ENCODE data around the gene SSTR3.
"Not testable (repeated sequence)": the region's sequence is repeated elsewhere in the genome, so short reads cannot be mapped to it uniquely, and the experiment has no call there.

The SSTR3 gene

DNA sequence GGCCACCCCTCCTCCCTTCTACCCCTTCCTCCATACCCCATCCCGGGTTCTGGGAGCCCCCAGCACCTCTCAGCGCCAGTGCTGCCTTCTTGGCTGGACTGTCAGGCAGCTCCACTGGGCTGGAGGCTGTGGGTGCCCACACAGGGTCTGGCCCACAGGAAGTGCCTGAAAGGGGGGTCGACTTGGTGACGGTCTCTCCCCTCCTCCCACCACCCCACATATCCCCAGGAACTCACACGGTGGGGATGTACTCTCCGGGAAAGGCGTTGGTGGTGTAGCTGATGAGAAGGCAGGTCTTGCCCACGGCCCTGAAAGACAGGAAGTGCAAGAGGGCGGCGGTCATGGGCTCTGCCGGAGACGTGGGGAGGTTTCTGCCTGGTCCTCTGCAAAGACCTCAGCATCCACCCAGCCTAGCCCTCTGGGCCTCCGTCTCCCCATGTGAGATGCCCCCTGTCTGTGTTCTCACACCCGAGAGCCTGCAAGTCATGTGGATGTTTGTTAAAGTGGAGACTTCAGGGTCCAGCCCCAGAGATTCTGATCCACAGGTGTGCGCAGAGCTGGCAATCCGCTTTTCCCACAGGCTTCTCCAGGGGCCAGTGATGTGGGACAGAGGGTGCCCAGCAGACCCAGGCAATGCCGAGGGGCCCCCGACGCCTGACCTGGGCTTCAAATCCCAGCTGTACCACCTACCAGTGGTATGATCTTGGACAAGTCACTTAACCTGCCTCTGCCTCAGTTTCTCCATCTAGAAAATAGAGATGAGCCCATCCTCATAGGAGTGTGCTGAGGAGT is 29.3 kb upstream of the SSTR3 start:
- peak; percentile 73 for DNase-seq

DNA sequence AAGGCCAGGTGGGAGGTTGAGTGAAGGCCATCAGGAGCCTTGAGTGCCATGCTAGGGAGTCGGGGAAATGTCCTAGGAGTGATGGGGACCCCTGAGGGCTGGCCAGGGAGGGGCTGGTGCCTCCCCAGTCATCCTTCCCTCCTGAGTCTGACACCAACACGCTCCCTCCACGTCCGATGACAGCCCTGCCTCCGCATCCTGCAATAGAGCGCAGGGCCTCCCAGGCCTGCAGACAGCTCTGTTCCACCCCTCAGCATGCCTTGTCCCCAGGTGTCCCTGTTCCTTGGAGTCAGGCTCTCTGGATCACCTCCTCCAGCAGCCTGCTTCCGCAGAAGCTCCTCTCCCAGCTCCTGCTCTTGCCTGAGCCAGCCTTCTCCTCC is 28.7 kb upstream of the SSTR3 start:
- DNase-seq: peak; percentile 45

DNA sequence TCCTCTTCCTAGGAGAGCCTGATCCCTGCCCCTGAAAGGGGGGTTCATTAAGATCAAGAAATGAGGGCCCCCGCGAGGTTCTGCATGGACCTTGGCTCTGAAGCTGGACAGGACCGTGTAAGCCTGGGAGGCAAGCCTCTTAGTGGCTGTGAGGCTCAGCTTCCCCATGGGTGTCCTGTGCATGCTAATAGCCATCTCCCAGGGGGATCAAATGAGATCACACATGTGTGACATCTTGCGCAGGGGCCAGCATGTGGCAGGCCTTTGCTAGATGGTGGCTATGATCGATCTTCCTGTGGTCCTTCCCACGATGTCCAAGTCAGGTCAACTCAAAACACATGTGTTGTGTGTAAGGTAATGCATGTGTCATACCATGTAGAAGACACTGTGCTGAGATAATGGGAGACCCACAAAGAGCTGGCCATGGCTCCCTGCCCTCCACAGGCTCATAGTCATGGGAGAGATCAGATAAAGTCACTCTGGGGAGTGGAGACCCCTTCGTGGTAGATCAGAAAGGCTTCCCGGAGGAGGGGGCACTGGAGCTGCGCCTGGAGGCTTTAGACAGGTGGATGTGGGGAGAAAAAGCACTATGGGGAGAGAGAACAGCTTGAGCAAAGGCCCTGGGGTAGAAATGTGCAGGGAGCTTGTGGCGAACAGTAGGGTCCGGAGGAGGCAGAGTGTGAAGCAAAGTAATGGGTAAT is 28.1 kb upstream of the SSTR3 start:
- peak; percentile 18 for DNase-seq

DNA sequence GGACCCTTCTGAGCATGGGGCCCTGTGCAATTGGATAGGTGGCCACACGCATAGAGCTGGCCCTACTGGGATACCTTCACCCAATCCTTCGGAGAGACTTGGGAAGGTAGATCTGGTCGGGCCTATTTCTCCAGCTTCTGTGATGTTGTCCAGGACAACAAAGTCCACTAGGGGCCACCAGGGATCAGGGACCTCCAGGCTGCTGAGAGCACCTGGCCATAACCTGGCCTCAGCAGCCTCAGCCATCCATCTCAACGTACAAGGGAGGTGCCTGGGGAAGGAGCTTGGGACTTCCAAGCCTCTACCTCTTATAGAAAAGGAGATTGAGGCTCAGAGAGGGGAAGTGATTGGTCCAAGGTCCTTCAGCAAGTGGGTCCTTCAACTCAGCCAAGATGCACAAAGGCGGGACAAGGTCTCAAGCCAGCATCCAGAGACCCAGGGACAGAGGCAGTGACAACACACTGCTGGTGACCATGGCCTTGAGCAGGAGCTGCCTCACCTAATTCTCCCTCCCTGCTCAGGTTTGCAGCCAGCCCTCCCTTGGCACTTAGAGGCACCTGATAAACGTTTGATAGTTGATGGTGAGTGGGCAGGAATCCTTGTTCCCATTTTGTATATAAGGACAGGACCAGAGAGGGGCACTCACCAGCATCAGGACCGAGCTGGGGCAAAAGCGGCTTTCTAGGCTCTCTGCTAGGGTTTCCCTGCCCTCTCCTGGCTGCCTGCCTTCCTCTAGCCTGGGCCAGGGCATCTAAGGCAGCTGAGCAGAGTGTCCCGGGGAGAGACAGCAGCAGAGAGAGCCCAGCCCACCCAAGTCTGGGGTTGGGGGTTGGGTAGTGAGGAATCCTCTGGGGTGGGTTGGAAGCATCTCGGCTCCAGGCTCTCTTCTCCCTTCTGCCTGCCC is 27.3 kb upstream of the SSTR3 start:
- peak; percentile 11 for DNase-seq

DNA sequence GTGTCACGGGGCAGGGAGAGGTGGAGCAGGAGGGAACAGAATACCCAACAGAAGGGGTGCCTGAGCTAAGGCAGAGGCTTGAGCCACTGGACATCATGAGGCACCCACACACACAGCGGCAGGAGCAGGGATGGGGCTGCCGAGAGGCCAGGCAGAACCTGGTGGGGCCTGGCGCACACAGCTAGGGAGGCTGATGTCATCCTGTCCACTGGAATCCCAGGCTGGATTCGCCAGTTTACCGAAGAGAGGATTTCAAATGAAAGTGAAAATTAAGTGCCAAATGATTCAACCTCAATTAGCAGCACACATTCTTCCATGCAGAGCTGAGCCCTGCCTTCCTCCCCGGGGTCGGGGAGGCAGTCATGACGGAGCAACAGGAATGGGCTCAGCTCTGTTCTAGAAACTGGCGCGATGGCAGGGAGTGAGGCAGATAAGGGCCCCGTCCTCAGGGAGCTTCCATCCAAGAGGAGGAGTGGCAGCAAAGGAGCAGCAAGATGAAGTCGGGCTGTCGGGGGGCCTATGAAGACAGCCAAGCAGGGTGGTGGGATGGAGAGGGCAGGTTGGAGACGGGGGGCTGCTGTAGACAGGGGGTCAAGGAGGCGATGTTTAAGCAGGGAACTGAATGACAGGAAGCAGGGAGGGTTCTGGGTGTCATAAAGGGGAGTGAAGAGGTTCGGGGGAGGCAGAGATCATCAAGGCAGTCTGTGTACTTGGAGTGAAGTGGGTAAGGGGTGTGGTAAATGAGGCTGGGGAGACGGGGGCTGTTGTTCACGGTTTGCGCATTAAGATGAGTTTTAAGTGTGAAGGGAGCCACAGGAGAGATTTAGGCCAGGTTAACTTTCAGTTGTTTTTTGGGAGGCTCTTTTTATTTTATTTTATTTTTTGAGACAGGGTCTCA is 25.3 kb upstream of the SSTR3 start:
- peak; percentile 13 for DNase-seq

DNA sequence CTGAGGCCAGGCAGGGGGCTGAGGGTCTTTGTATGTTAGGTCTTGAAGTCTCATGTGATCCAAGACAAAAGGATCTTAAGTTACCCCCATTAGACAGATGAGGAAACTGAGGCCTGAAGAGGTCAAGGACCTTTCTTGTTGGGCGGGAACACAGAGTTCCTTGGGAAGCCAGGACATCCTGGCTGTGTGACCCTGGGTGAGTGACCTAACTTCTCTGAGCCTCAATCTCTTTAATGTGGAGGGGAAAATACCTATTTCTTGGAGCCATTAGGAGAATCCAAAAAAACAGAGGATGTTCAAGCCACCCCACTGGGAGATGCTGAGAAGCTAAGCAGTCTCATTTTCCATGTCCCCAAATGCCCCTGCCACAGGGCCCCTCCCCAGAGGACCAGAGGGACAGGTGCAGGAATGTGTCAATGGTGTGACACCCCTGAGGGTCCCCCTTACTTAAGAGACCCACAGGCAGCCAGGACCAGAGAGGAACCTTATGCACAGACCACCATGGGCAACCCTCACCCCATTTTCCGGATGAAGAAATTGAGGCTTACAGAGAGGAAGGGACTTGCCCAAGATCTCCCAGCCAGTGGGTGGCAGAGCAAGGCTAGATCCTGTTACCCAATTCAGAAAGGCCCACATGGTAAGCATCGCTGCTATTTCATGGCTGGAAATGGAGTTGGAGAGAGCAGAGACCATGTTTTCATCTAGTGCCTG is 23.8 kb upstream of the SSTR3 start:
- DNase-seq: no peak

DNA sequence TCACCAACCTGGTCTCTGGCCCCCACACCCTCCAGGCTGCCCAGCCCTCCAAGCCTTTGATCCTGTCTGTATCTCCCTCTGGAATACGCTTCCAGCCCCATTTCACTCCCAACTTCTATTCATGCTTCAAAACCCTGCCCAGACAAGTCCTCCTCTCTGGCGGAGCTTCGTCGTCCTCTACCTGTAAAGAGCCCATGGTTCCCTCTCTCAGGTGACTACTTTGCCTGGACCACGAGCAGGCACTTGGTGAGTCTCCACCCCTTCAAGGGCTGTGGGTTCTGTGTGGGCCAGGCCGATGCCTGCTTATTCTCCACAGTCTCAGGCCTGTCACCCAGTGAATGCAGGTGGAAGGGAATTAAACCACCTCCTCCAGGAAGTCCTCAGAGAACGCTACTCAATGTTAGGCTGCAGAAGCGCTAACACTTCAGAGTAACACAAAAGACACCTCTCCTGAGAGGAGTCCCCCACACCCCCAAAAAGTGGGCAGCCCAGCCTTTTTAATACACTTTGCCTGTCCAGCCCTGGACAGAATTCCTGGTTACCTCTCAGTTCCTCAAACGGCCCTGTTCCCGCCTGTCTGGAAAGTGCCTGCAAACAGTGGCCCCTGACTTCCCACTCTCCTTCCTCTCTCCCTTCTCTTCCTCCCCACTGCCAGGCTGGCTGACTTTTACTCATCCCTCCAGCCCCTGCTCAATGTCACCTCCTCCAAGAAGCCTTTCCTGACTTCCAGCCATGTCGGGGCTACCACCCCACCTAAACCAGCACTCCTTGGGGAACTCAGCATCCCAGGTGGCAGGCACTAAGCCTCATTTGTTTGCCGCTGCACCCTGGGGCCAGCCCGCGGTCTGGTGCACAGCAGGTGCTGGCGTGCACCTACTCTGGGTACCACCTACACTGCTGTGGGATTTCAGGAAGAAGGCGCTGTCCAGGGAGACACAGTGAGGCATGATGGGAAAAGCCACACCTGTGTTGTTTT is 22.7 kb upstream of the SSTR3 start:
- peak; percentile 24 for DNase-seq

DNA sequence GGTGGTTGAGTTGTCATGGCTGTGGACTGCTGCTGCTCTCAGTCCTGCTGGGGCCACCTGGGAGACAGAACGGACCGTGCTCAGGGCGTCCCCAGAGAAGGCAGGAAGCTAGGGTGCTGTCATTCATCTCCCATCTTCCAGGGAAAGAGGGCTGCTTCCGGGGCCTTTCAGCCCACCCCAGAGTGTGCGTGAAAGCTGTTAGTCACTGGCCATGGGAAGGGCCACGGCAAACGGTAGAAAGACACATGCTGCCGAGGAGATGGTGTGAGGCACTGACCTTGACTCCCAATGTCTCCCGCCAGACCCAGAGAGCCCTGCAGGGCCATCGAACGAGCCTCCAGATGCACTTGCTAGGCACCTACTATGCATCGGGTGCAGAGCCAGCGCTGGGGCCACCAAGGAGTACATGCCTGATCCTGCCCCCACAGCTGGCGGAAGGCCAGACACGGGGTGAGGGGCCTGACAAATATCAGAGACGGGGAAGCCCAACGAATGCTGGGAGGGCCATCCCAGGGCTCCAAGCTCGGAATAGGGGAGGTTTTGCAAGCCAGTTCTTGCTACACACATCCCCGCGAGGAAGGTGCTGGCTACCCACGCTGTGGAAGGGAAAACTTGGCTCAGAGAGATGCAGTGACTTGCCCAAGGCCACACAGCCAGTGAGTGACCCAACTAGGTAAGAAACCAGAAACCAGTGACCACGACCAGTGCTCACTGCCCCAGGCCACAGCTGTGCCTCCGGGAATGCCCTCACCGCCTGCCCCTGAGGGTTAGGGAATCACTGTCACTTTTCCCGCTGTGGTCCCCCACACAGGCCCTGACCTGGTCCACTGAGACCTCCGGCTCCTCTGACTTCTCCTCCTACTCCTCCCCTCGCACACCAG is 21.7 kb upstream of the SSTR3 start:
- DNase-seq: peak; percentile 14

DNA sequence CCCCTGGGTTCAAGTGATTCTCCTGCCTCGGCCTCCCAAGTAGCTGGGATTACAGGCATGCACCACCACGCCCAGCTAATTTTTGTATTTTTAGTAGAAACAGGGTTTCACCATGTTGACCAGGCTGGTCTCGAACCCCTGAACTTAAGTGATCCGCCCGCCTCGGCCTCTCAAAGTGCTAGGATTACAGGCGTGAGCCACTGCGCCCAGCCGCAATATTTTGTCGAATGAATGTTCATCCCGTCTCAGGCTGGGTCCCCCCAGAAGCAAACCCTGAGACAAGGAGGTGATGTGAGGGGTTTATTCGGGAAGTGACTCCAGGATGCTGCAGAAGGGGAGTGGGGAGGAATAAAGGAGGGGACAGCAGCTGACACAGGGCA is 21.1 kb upstream of the SSTR3 start:
- DNase-seq: not testable (repeated sequence)

DNA sequence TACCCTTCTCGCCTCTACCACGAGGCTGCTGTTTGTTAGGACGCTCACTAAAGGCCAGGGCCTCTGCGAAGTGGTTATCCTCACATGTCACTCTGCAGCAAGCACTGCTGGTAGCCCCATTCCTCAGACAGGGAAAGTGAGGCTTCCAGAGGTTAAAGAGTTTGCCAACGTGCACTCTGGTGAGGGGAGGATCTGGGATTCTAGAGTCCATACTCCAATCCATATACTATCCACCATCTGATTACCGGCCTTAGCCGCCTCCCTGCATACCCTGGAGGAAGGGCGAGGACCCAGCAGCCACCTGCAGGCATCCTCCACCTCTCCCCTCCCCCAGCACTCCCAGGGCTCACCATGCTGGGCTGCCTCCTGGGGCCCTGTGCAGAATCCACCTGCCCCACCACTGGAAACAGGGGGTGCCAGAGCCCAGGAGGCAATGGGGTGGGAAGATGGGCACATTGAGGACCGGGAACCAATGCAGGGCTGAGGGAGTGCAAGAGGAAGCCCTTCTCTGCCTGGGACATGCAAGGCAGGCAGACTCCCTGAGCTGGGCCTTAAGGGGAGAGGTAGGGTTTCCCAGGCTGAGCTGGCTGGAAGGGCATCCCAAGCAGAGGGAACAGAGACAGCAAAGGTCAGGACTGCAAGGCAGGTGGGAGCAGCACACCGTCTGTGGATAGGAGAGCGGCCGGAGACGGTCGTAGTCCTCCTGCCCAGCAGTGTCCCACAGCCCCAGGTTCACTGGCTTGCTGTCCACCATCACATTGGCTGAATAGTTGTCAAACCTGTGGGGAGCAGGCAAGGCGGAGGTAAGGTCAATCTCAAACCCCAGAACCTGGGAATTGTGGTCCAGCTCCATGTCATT is 20.1 kb upstream of the SSTR3 start:
- DNase-seq: no peak

DNA sequence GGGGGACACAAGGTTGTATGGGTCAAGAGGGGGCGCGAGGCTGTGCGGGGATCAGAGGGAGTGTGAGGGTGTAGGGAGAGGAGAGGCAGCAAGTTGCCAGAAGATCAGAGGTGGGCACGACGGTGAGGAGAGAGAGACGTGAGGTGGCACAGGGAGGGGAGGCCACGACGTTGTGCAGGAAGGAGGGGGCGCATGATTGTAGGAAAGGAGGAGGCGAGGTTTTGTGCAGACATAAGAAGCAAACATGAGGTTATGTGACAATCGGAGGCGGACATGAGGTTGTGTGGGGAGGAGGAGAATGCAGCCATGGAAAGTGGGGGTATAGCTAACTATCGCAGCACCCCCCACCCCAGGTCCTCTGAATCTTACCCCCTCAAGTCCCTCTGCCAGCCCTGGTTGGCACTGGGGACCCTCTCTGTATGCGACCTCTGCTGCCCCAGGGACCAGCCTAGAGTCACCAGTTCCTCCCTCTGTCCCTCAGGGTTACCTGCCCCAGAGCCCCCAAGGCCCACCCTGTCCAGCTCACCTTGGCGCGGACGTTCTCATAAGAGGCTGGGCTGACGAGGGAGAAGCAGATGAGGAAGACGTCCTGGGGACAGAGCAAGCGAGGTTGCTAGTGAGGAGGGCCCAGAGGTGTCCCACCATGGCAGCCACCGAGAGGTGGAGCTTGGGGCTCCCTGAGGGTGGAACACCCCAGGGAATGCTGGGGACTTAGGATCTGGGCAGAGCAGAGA is 19.3 kb upstream of the SSTR3 start:
- peak; percentile 45 for DNase-seq

DNA sequence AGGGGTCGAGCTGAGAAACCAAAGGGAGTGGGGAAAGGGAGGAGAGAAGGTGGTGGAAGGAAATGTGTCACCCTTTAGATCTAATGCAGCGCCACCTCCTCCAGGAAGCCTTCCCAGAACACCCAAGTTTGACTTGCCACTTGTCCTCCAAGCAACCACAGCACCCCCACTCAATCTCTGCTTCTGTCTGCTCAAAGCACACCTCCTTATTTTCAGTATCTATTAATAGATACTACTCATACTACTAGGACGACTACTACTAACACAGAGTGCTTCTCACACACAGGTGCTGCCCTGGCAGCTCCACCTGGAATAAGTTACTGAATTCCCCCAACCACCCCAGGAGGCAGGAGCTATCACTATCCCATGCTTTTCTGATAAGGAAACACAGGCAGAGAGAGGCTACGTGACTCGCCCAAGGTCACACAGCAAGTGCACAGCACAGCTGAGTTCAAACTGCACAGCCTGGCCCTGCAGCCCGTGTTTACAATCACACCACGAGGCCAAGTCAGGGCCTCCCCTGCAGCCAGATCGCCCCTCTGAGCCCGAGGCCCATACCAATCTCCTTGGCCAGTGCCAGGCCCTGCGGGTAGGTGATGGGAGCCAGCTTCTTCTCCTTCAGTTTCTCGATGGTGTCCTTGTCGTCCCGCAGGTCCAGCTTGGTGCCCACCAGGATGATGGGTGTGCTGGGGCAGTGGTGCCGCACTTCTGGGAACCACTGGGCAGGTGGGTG is 18.6 kb upstream of the SSTR3 start:
- peak; percentile 86 for DNase-seq

DNA sequence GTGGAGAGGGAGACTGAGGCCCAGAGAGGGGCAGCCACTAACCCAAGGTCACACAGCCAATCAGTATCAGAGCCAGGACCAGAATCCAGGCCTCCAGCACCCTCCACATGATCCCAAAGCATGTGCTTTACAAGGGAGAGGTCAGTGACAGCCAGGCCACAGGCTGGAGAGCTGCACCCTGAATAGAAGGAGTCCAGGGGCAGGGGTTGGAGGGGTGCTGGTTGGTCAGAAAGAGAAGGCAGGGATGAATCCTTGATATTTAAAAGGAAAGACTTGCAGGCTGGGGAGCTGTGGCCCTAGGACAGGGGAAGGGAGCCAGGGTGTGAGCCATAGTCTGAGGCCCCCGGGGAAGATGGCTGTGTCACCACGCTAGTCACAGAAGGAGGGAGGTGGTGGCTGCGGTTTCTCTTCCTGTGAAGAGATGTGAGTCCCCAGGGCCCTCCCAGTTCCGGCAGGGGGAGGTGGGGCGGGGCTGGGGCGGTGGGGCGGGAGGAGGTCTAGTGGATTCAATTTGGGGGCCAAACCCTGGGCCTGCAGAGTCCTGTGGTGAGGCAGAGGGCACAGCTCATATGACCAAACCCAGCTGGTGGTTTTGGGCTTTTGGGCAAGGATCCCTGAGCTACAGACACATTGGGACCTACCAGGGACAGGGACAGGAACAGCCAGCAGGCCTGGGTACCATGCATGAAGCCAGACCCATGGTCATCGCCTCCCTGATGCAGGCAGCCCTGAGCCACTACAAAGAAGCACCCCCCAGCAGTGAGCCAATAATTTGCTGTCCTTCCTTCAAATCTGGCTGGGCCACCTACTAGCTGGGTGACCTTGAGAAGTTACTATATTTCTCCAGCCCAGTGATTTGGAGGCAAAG is 17.8 kb upstream of the SSTR3 start:
- peak; percentile 94 for DNase-seq

DNA sequence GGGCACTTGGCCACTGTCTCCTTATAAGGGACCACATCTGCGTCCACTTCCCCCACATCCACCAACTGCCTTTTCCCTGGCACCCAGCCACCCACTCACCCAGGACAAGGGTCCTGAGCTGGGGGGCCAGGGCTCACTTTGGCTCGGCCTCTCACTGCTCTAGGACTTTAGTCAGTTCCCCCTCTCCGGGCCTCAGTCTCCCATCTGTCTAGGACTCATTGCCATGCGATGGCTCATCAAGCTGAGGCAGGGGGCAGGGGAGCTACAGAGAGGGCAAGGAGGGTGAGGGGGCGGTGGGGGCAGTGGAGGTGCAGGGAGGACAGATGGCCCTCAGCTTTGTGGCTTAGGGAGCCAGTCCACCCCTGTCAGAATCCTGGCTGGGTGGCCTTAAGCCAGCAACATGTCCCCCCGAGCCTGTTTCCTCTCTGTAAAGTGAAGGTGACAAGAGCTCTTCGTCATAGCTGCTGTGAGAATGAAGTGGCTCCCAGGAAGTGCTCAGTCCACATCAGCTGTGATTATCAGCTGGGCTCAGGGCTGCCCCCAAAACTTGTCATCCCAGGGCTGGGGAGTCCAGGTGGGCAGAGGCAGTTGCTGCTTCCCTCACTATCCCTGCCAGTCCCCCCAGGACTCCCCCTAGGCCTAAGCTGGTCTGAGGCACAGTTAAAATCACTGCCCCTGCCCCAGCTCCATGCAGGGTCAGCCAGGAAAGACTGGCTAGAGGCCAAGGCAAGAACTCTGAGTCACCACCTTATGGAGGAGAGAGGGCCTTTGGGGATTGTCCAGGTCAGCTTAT is 16.9 kb upstream of the SSTR3 start:
- peak; percentile 67 for DNase-seq
